ENCODE measurements around the gene NUDT4.
"Not testable (repeated sequence)": the region's sequence is repeated elsewhere in the genome, so short reads cannot be mapped to it uniquely, and the experiment has no call there.

NUDT4 gene

GRCh38 chr12:93368766-93369165 lies 9.0 kb upstream of the NUDT4 start:
- DNase-seq = no peak

DNA sequence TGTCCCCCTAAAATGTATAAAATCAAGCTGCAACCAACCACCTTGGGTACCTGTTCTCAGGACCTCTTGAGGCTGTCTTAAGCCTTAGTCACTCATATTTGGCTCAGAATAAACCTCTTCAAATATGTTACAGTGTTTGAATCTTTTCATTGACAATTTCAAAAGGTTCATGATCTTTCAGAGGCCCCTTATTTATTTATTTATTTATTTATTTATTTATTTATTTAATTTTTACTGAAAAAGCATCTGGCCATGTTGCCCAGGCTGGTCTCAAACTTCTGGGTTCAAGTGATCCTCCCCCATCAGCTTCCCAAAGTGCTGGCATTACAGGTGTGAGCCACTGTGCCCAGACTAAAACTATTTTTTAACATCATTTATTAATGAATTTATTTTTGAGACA lies 8.2 kb upstream of the NUDT4 start:
- DNase-seq = no peak

- no peak for DNase-seq
Observed at GRCh38 chr12:93370947-93371346, 6.8 kb upstream of the NUDT4 start.

DNA sequence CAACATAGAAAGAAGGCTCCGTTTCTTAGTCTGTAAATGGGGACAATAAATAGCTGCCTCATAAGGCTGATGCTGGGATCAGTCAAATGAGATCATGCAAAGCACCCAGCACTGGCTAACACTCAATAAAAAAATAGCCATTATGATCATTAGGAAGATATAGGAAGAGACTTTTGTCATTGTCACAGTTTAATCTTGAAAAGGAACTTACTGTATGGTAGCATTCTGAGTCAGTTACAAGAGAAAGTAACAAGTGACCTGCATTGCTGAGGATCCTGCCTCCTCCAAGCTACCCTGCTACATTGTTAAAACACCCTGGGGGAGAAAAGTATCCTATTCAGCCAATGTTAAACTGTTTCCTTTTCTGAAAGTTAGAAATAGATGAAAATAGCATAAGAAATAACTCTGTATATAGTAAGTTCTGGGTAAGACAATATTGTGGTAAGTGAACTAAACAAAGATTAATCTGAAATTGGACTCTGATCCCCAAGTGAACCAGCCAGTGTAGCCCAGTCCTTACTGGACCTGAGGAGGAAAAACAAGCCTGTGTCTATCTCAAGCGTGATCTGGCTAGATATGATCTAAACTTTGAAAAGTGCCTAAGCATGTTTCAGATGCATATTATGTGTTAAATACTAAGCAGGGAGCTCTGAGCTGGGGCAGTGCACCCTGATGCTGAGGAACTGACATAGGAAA lies 3.6 kb upstream of the NUDT4 start:
- no peak for DNase-seq

- no peak for DNase-seq
Observed at GRCh38 chr12:93375906-93376305, 1.8 kb upstream of the NUDT4 start.

DNA sequence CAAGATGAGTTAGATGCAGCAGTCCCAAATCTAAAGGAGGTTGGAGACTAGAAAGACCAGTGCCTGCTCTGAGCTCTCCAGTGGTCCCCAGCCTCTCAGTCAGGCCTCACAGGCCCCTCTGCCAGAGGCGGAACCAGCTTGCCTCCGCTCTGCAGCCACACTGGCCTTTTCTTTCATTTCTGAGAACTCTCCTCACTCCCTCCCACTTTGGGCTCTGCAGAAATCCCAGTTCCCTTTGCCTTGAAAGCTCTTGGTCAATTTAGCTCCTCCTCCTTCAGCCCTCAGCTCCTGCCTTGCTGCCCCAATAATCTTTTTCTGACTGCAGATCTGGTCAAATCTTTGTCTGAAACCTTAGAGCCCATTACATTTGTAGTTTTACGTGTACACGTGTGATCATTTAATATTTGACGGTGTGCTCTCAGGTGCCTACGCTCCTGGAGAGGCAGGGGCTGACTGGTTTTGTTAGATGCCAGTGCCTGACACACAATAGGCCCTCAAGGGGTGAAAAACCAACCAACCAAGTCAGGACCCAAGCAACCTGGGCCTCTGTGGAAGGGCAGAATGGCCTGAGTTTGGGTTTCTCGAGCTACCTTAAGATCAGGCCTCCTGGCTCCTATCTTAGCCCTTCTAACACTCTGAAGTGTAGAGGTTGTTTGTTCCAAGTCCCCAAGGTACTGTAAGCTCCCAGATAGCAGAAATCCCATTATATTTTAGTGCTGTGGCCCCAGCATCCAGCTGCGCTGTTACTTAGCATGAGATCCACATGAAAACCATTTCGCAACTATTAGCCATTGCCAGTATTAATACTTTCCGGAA lies 1.1 kb upstream of the NUDT4 start:
- no peak for DNase-seq

DNA sequence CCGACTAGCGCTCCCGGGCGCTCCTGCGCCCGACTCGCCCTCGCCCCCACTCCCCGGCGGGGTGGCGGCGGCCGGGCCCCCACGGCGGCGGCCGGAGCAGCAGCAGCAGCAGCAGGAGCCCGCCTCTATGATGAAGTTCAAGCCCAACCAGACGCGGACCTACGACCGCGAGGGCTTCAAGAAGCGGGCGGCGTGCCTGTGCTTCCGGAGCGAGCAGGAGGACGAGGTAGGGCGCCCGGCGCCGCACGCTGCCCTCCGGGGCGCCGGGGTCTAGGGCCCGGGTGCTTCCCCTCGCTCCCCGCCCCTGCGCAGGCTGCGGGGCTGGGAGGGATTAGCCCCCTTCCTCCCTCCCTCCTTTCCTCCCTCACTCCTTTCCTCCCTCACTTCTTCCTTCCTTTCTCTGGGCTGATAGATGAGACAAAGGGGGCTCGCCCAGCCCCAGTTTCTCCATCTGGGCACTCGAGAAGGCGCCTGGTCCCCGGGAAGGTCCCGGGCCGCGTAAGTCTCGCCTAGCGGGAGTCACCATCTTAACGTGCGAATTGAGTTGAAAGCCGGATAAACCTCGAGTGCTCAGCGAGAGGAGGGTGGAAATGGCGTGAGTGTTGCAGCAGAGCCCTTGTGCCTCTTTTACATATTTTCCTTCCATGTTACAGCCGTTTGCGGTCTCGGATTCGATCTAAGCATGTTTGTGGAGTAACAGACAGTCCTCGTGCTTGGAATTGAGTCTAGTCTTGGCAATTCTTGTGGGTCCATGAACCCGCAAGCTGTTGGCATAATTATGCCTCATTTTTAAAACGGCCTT lies 672 bp downstream of the NUDT4 start:
- DNase-seq = peak; percentile 27

DNA sequence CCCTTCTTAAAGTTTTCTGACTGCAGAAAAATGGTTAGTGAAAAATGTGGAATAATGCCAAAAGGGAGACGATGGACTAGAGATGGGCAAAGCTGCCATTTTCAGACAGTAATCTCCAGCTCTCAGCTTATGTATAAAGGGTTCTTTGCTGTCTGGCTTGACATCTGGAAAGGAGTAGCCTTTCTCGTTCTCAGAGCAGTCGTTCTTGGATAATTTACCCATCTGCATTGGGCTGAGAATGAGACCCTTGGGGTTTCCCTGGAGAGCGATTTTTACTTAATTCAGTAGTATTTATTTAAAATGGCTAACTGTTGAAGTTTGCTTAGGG lies 1.2 kb downstream of the NUDT4 start:
- no peak for DNase-seq

- no peak for DNase-seq
Observed at GRCh38 chr12:93379326-93379980, 1.7 kb downstream of the NUDT4 start.

DNA sequence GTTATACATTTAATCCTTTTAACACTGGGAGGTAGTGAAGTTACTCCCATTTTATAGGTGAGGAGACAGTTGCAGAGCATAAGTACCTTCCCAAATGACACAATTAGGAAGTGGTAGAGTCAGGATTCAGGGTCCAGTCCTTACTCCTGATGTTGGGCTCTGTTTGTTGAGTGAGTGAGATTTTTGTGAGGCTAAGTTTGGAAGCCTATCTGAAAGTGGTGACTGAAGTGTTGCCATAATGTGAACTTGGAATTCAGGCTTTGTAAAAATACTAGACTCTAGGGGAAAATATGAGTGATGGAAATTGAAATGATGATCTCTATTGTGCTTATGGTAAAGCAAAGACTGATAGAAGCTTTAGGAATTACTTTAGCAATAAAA lies 2.2 kb downstream of the NUDT4 start:
- DNase-seq = no peak

GRCh38 chr12:93380480-93381121 lies 2.9 kb downstream of the NUDT4 start:
- DNase-seq = no peak

- no peak for DNase-seq
Observed at GRCh38 chr12:93381161-93381975, 3.6 kb downstream of the NUDT4 start.

GRCh38 chr12:93381976-93382437 lies 4.3 kb downstream of the NUDT4 start:
- DNase-seq = not testable (repeated sequence)

GRCh38 chr12:93387780-93388179 lies 10.1 kb downstream of the NUDT4 start:
- no peak for DNase-seq

DNA sequence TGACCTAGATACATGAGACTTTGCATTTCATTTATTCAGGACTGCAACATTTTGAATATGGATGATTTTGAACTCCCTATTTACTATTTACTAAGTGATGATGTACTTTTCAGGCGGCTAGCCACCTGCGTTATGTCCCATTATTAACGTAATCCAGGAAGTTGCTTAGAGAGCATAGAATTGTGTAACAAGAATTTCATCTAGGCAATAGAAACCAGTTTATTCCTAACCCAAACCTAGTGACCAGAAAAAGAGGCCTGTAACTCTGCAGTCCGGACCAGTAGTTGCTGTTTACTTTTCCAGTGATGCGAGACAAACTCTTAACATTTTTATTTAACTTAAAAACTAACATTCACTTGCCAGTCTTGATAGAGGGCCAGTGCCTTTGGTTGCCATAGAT lies 12.3 kb downstream of the NUDT4 start:
- DNase-seq = no peak

DNA sequence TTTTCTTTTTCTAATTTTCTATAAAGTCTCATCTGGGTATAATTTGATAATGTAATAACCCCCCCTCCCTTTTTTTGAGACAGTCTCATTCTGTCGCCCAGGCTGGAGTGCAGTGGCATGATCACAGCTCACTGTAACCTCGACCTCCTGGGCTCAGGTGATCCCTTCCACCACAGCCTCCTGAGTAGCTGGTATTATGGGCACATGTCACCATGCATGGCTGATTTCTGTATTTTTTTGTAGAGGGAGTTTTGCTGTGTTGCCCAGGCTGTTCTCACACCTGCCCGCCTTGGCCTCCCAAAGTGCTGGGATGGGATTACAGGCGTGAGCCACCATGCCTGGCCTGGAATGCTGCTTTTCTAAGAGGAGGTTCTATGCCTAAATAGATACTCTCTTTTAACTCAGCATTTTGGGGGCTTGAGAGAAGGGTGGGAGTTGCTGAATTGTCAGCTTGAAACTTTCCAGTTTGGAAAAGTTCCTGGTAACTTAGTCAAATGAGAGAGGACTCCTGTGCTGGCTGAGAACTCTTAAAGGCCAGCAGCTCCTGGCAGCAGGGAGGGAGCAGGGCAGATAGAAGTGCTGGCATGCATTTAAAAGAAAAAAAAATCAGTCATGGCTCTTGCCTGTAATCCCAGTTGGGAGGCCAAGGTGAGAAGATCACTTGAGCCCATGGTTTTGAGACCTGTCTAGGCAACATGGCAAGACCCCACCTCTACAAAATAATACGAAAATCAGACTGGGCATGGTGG lies 13.0 kb downstream of the NUDT4 start:
- no peak for DNase-seq

DNA sequence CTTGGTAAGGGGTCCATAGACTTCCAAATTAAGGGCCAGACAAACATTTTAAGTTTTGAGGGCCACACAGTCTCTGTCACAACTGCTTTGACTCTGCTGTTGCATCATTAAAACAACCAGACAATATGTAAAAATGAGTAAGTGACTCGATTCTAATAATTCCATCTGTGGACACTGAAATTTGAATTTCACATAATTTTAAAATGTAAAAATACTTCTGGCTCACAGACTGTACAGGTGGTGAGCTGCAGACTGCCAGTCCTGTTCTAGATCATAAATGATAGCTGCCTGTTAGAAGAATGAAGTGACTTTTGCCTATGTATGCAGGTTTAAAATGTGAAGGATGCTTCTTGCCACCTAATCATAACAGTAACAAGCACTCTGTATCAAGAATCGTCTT lies 15.7 kb downstream of the NUDT4 start:
- DNase-seq = no peak

DNA sequence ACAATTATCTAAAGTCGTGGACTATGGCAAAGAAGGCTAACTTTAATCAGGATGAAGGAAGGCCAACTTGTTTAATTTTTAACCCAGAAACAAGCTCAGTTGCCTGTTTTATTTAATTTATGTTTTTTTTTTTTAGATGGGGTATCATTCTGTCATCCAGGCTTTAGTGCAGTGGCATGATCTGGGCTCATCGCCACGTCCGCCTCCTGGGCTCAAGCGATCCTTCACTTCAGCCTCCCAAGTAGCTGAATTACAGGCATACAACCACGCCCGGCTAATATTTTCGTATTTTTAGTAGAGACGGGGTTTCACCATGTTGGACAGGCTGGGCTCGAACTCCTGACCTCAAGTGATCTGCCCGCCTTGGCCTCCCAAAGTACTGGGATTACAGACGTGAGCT lies 19.7 kb downstream of the NUDT4 start:
- DNase-seq = no peak

GRCh38 chr12:93399183-93399863 lies 21.6 kb downstream of the NUDT4 start:
- DNase-seq = not testable (repeated sequence)
